H9 (cell line): ENCODE results near the gene PHF11. TPM values are rescaled to one million over a fixed set of nuclear protein-coding genes. Genes with fewer than 3 reads are reported as not detected.

ENCODE experiments used
- DNase-seq: peaks from one replicate; pipeline ENCODE4 v3.0.0-alpha.2; 2017
- H2AFZ ChIP-seq: one replicate; pipeline ENCODE4 v1.6.1; 2013; ENCODE audit warnings: mild to moderate bottlenecking, low read length, control low read depth, moderate library complexity
- H2AK5ac ChIP-seq: 2 replicates; pipeline ENCODE4 v1.6.1; 2013; ENCODE audit warnings: low read length, control low read depth, mixed read lengths; ENCODE audit not compliant: insufficient read length
- H2BK120ac ChIP-seq: one replicate; pipeline ENCODE4 v1.6.1; 2013; ENCODE audit warnings: low read depth, mild to moderate bottlenecking, low read length, control low read depth, inconsistent platforms; ENCODE audit not compliant: poor library complexity, severe bottlenecking
- H2BK12ac ChIP-seq: 2 replicates; pipeline ENCODE4 v1.6.1; 2013; ENCODE audit warnings: low read length, control low read depth, mixed read lengths, low read depth; ENCODE audit not compliant: insufficient read length
- H2BK15ac ChIP-seq: 2 replicates; pipeline ENCODE4 v1.6.1; 2013; ENCODE audit warnings: low read depth, low read length, control low read depth
- H2BK20ac ChIP-seq: one replicate; pipeline ENCODE4 v1.6.1; 2013; ENCODE audit warnings: low read depth, mild to moderate bottlenecking, low read length, control low read depth, inconsistent platforms; ENCODE audit not compliant: poor library complexity, severe bottlenecking
- H2BK5ac ChIP-seq: 2 replicates; pipeline ENCODE4 v1.6.1; 2013; ENCODE audit warnings: low read length, control low read depth, mixed read lengths; ENCODE audit not compliant: insufficient read length
- H3K14ac ChIP-seq: 2 replicates; pipeline ENCODE4 v1.6.1; 2013; ENCODE audit warnings: low read length, control low read depth; ENCODE audit not compliant: insufficient read depth
- H3K18ac ChIP-seq: 2 replicates; pipeline ENCODE4 v1.6.1; 2013; ENCODE audit warnings: low read depth, mild to moderate bottlenecking, mixed read lengths, low read length, control low read depth; ENCODE audit not compliant: insufficient read length
- H3K23ac ChIP-seq: 2 replicates; pipeline ENCODE4 v1.6.1; 2013; ENCODE audit warnings: low read length, control low read depth, mixed read lengths, low read depth; ENCODE audit not compliant: insufficient read length
- H3K23me2 ChIP-seq: 2 replicates; pipeline ENCODE4 v1.6.1; 2013; ENCODE audit warnings: low read depth, mild to moderate bottlenecking, mixed read lengths, low read length, control low read depth; ENCODE audit not compliant: insufficient read length, poor library complexity, severe bottlenecking
- H3K27ac ChIP-seq: 2 replicates; pipeline ENCODE4 v1.5.1; 2013; ENCODE audit warnings: low read length, control low read depth, mixed read lengths, low read depth; ENCODE audit not compliant: insufficient read length
- H3K27me3 ChIP-seq: 2 replicates; pipeline ENCODE4 v1.6.1; 2013; ENCODE audit warnings: low read length, control low read depth, inconsistent platforms; ENCODE audit not compliant: insufficient read depth
- H3K4ac ChIP-seq: 2 replicates; pipeline ENCODE4 v1.6.1; 2013; ENCODE audit warnings: low read depth, mild to moderate bottlenecking, control low read depth, inconsistent platforms, low read length, moderate library complexity
- H3K4me1 ChIP-seq: 2 replicates; pipeline ENCODE4 v1.6.1; 2013; ENCODE audit warnings: low read length, control low read depth, inconsistent platforms; ENCODE audit not compliant: insufficient read depth
- H3K4me2 ChIP-seq: 2 replicates; pipeline ENCODE4 v1.6.1; 2013; ENCODE audit warnings: low read length, control low read depth, mixed read lengths; ENCODE audit not compliant: insufficient read length, insufficient read depth
- H3K56ac ChIP-seq: 2 replicates; pipeline ENCODE4 v1.6.1; 2013; ENCODE audit warnings: low read depth, mild to moderate bottlenecking, mixed read lengths, low read length, control low read depth; ENCODE audit not compliant: insufficient read length
- H3K79me1 ChIP-seq: 2 replicates; pipeline ENCODE4 v1.6.1; 2013; ENCODE audit warnings: low read depth, mild to moderate bottlenecking, moderate library complexity, low read length, control low read depth, inconsistent platforms; ENCODE audit not compliant: insufficient read depth, poor library complexity, severe bottlenecking
- H3K79me2 ChIP-seq: 2 replicates; pipeline ENCODE4 v1.6.1; 2013; ENCODE audit warnings: low read length, control low read depth, inconsistent platforms; ENCODE audit not compliant: insufficient read depth
- H3K9ac ChIP-seq: 2 replicates; pipeline ENCODE4 v1.6.1; 2013; ENCODE audit warnings: low read length, control low read depth, mixed read lengths; ENCODE audit not compliant: insufficient read length; ENCODE audit errors: extremely low read depth
- H3K9me3 ChIP-seq: one replicate; pipeline ENCODE4 v1.6.1; 2013; ENCODE audit warnings: low read depth, low read length, inconsistent platforms; ENCODE audit not compliant: control insufficient read depth
- H3T11ph ChIP-seq: one replicate; pipeline ENCODE4 v1.6.1; 2013; ENCODE audit warnings: mild to moderate bottlenecking, low read length, control low read depth, inconsistent platforms
- H4K20me1 ChIP-seq: one replicate; pipeline ENCODE4 v1.6.1; 2013; ENCODE audit not compliant: control insufficient read depth, insufficient read length, insufficient read depth
- H4K5ac ChIP-seq: 2 replicates; pipeline ENCODE4 v1.6.1; 2013; ENCODE audit warnings: low read depth, mild to moderate bottlenecking, mixed read lengths, low read length, control low read depth; ENCODE audit not compliant: insufficient read length
- H4K8ac ChIP-seq: replicated peaks from 2 replicates; pipeline ENCODE4 v1.6.1; 2013; ENCODE audit warnings: low read length, control low read depth, mixed read lengths, low read depth; ENCODE audit not compliant: insufficient read length
- H4K91ac ChIP-seq: 2 replicates; pipeline ENCODE4 v1.6.1; 2013; ENCODE audit warnings: low read depth, mild to moderate bottlenecking, moderate library complexity, mixed read lengths, low read length, control low read depth; ENCODE audit not compliant: insufficient read length
- H3K27ac Mint-ChIP-seq, 3 experiments: 2 replicates in 2 of 3; 3 replicates in 1 of 3; pipeline ENCODE4 v1.8.0; 2020 to 2021; ENCODE audit warnings: mixed read lengths in 3 of 3, mild to moderate bottlenecking in 1 of 3, moderate library complexity in 1 of 3
- H3K27me3 Mint-ChIP-seq: 2 replicates; pipeline ENCODE4 v1.8.0; 2021; ENCODE audit warnings: low read depth, mild to moderate bottlenecking, moderate library complexity, mixed read lengths
- H3K36me3 Mint-ChIP-seq, 3 experiments: 2 replicates in 2 of 3; 3 replicates in 1 of 3; pipeline ENCODE4 v1.8.0; 2020 to 2021; ENCODE audit warnings: low read depth in 3 of 3, mixed read lengths in 3 of 3; ENCODE audit not compliant: insufficient read depth in 1 of 3
- H3K4me1 Mint-ChIP-seq, 2 experiments: 2 replicates each; pipeline ENCODE4 v1.8.0; 2020; ENCODE audit warnings: mixed read lengths in 2 of 2
- H3K4me3 Mint-ChIP-seq, 2 experiments: 2 replicates in 1 of 2; 3 replicates in 1 of 2; pipeline ENCODE4 v1.8.0; 2020 to 2021; ENCODE audit warnings: mild to moderate bottlenecking in 2 of 2, mixed read lengths in 2 of 2, moderate library complexity in 1 of 2
- H3K9me3 Mint-ChIP-seq, 2 experiments: 2 replicates in 1 of 2; 3 replicates in 1 of 2; pipeline ENCODE4 v1.8.0; 2020; ENCODE audit warnings: mild to moderate bottlenecking in 2 of 2, mixed read lengths in 2 of 2, moderate library complexity in 1 of 2
- CTCF ChIP-seq: fragments of 200-600 bp; sonication (generic); conservative IDR thresholded peaks from 3 replicates; pipeline ENCODE4 v1.8.0; 2021; ENCODE audit warnings: antibody characterized with exemption, mild to moderate bottlenecking
- WGBS: extraction: QIAGEN DNeasy Blood & Tissue Kit; methylation state at CpG from one replicate; pipeline ENCODE4 v1.1.7; 2013; ENCODE audit warnings: missing lambda C conversion rate, low lambda C conversion rate, mixed read lengths; ENCODE audit not compliant: insufficient read length; ENCODE audit errors: extremely low coverage; 5-methylcytosine and 5-hydroxymethylcytosine counted together
- total RNA-seq: library from RNA; stranded (reverse); gene quantifications from 2 replicates; pipeline ENCODE4 v1.2.1, GENCODE V29; 2021

PHF11 gene
- total RNA-seq, 1 experiment from 2014 or later = 13.5 TPM

GRCh38 chr13:49452725-49453457, 42.9 kb upstream of the PHF11 start:
- no peak overlapping the region for H3K27ac ChIP-seq
- WGBS = no CpG with 5 or more reads among the region's 8 CpGs
- no peaks in the 10 kb centered on the region for H3K9me3 Mint-ChIP-seq

More at GRCh38 chr13:49452725-49453457, 42.9 kb upstream of the PHF11 start:
- Histone ChIP-seq H2AFZ (no peak overlapping the region), H3K23ac (no peak overlapping the region), H3K9me3 (no peaks in the 10 kb centered on the region), H2BK5ac (no peak overlapping the region), H2AK5ac (no peak overlapping the region), H3T11ph (no peak overlapping the region), H4K20me1 (no peaks in the 10 kb centered on the region), H3K4me2 (no peak overlapping the region), H2BK120ac (no peak overlapping the region), H3K79me2 (no peaks in the 10 kb centered on the region), H3K23me2 (no peaks in the 10 kb centered on the region), H3K4me1 (no peaks in the 10 kb centered on the region), H2BK15ac (no peak overlapping the region), H3K14ac (no peak overlapping the region), H3K18ac (no peak overlapping the region), H3K4ac (no peak overlapping the region), H4K91ac (no peak overlapping the region), H2BK20ac (no peak overlapping the region), H3K56ac (no peak overlapping the region), H3K9ac (no peak overlapping the region), H4K8ac (no peak overlapping the region), H3K27me3 (no peaks in the 10 kb centered on the region), H2BK12ac (no peak overlapping the region), H4K5ac (no peak overlapping the region), H3K79me1 (no peaks in the 10 kb centered on the region)
- no peak for TF ChIP-seq CTCF
- H3K4me1 Mint-ChIP-seq = no peaks in the 10 kb centered on the region
- no peak overlapping the region for H3K4me3 Mint-ChIP-seq
- no peak for DNase-seq
- H3K27ac Mint-ChIP-seq = no peak overlapping the region
- H3K36me3 Mint-ChIP-seq = no peaks in the 10 kb centered on the region
- H3K27me3 Mint-ChIP-seq = no peaks in the 10 kb centered on the region
